K562 (cell line): ENCODE measurements around the gene COA7. TPM values are rescaled to one million over a fixed set of nuclear protein-coding genes. Genes with fewer than 3 reads are reported as not detected.
"Not testable (repeated sequence)": the region's sequence is repeated elsewhere in the genome, so short reads cannot be mapped to it uniquely, and the experiment has no call there.

ENCODE experiments used
- ATF1 ChIP-seq, 2 experiments: fragments of 450-650 bp in 1 of 2; IDR thresholded peaks; 2 replicates each; pipeline ENCODE4 v1.6.1; 2016; ENCODE audit warnings: missing compliant biosample characterization in 1 of 2, missing genetic modification characterization in 1 of 2
- CREM ChIP-seq: IDR thresholded peaks from 2 replicates; pipeline ENCODE4 v1.6.1; 2014; ENCODE audit warnings: antibody characterized with exemption, low read depth
- NBN ChIP-seq: fragments of 450-650 bp; IDR thresholded peaks from 2 replicates; pipeline ENCODE4 v1.6.1; 2016; ENCODE audit warnings: low read depth, mild to moderate bottlenecking
- NFE2 ChIP-seq: IDR thresholded peaks from 2 replicates; pipeline ENCODE4 v1.6.1; 2014; ENCODE audit warnings: antibody characterized with exemption, low read depth
- RAD21 ChIP-seq, 2 experiments: fragments of 250-450 bp in 1 of 2; fragments of 450-650 bp in 1 of 2; sonication (Bioruptor Pico) in 1 of 2; formaldehyde crosslinking in 1 of 2; IDR thresholded peaks in 1 of 2; conservative IDR thresholded peaks in 1 of 2; 2 replicates each; pipeline versions ENCODE4 v1.4.0 to v1.8.0; 2020 to 2022; ENCODE audit warnings: mild to moderate bottlenecking in 2 of 2, moderate library complexity in 1 of 2
- RB1 ChIP-seq: fragments of 450-650 bp; IDR thresholded peaks from 2 replicates; pipeline ENCODE4 v1.6.1; 2017; ENCODE audit warnings: low read depth, mild to moderate bottlenecking
- REST ChIP-seq, 2 experiments: fragments of 450-650 bp; formaldehyde crosslinking in 1 of 2; IDR thresholded peaks; 2 replicates each; pipeline versions ENCODE4 v1.4.0 to v1.6.1; 2014 to 2020; ENCODE audit warnings: mild to moderate bottlenecking in 2 of 2, borderline replicate concordance in 1 of 2, low read depth in 1 of 2
- SOX6 ChIP-seq: fragments of 450-650 bp; IDR thresholded peaks from 2 replicates; pipeline ENCODE4 v1.6.1; 2014; ENCODE audit warnings: mild to moderate bottlenecking
- TEAD4 ChIP-seq, 2 experiments: sonication (generic) in 1 of 2; formaldehyde crosslinking in 1 of 2; IDR thresholded peaks; 2 replicates each; pipeline versions ENCODE4 v1.6.1 to v1.8.0; 2012 to 2022; ENCODE audit warnings: borderline replicate concordance in 1 of 2, inconsistent platforms in 1 of 2, low read length in 1 of 2, mild to moderate bottlenecking in 1 of 2, missing genetic modification reagents in 1 of 2
- TRIM28 ChIP-seq: fragments of 450-650 bp; IDR thresholded peaks from 2 replicates; pipeline ENCODE4 v1.6.1; 2017
- ZFP36 ChIP-seq: fragments of 150-350 bp; IDR thresholded peaks from 2 replicates; pipeline ENCODE4 v1.6.1; 2018; ENCODE audit warnings: low read length, low read depth; ENCODE audit not compliant: partially characterized antibody
- polyA plus RNA-seq, 8 experiments: library from polyadenylated mRNA; depleted of rRNA in 4 of 8; stranded (reverse) in 5 of 8; unstranded in 3 of 8; fragments of >200 nt; fragmentation: Nextera tagmentation in 2 of 8; fragmentation: Illumina TruSeq in 1 of 8; extraction: Ambion mirVana in 2 of 8; extraction: Trizol in 1 of 8; gene quantifications; 2 replicates each; pipeline versions ENCODE4 v1.2.1 to v1.2.3, GENCODE V29; 2011 to 2014; ENCODE audit warnings: inconsistent platforms in 1 of 8, missing spikeins in 1 of 8
- total RNA-seq, 7 experiments: library from RNA; depleted of rRNA in 6 of 7; stranded (reverse); fragments of >200 nt in 6 of 7; fragmentation: Illumina TruSeq in 2 of 7; extraction: Trizol in 2 of 7; gene quantifications; 2 replicates each; pipeline versions ENCODE4 v1.2.1 to v1.2.3, GENCODE V29; 2011 to 2021; ENCODE audit warnings: low replicate concordance in 1 of 7
- TF ChIP-seq, protein P1 (sequence below), 2 experiments: IDR thresholded peaks in 1 of 2; conservative IDR thresholded peaks in 1 of 2; 2 replicates each; pipeline ENCODE4 v1.6.1; 2016; ENCODE audit warnings: low read depth in 2 of 2, mild to moderate bottlenecking in 1 of 2, missing compliant biosample characterization in 1 of 2, missing genetic modification characterization in 1 of 2, moderate library complexity in 1 of 2
- TF ChIP-seq, protein P2 (sequence below), 3 experiments: IDR thresholded peaks in 2 of 3; conservative IDR thresholded peaks in 1 of 3; 2 replicates each; pipeline ENCODE4 v1.5.1; 2011 to 2012; ENCODE audit warnings: low read length in 3 of 3, mild to moderate bottlenecking in 3 of 3, control low read depth in 2 of 3, improper control_type of control experiment in 1 of 3, inconsistent platforms in 1 of 3, low read depth in 1 of 3, mixed read lengths in 1 of 3, moderate library complexity in 1 of 3; ENCODE audit not compliant: insufficient read depth in 2 of 3

The COA7 gene
- total and polyA plus RNA-seq, 9 of the 15 experiments (the other 6 are each of a cell fraction or from before 2014, with no cell fraction given) = 19.4 to 82.8 (median 51.0) TPM

GRCh38 chr1:52686261-52686751 lies 11.8 kb downstream of the COA7 start (continued):
- peak; percentile 89 for TF ChIP-seq REST (IDR thresholded peaks at IDR 0.05; ENCODE audit: borderline replicate concordance)
- TF ChIP-seq REST (CRISPR knock-in tag; IDR thresholded peaks at IDR 0.05; ENCODE audit: low read depth); ATF1 (CRISPR knock-in tag; IDR thresholded peaks at IDR 0.05); TEAD4 (CRISPR knock-in tag; IDR thresholded peaks at IDR 0.05; ENCODE audit: borderline replicate concordance): not testable (repeated sequence)
- 0 out of 2 replicates have a peak, but pooled peaks have one; percentile 19 for TF ChIP-seq RB1
- TF ChIP-seq, protein P1, sequence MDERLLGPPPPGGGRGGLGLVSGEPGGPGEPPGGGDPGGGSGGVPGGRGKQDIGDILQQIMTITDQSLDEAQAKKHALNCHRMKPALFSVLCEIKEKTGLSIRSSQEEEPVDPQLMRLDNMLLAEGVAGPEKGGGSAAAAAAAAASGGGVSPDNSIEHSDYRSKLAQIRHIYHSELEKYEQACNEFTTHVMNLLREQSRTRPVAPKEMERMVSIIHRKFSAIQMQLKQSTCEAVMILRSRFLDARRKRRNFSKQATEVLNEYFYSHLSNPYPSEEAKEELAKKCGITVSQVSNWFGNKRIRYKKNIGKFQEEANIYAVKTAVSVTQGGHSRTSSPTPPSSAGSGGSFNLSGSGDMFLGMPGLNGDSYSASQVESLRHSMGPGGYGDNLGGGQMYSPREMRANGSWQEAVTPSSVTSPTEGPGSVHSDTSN (CRISPR knock-in tag; IDR thresholded peaks at IDR 0.05; ENCODE audit: low read depth) = not testable (repeated sequence)
- TF ChIP-seq, protein P1 (tag; conservative IDR thresholded peaks at IDR 0.05; ENCODE audit: low read depth) = 0 out of 2 replicates have a peak, but pooled peaks have one; percentile 28
- TF ChIP-seq NBN = peak; percentile 54; the same call in 1 of the 2 replicates
- peak; percentile 28; the same call in 1 of the 2 replicates for TF ChIP-seq CREM
- 0 out of 2 replicates have a peak, but pooled peaks have one; percentile 3 for TF ChIP-seq NFE2
- TF ChIP-seq ATF1 (tag; IDR thresholded peaks at IDR 0.05) = 0 out of 2 replicates have a peak, but pooled peaks have one; percentile 31
- TF ChIP-seq ZFP36 = peak; percentile 31
- peak; percentile 88 to 90 for TF ChIP-seq RAD21 (CRISPR knock-in tag; conservative IDR thresholded peaks at IDR 0.05 in 1 of 2, IDR thresholded peaks at IDR 0.05 in 1 of 2)
- peak; percentile 31; the same call in 1 of the 2 replicates for TF ChIP-seq TRIM28
- TF ChIP-seq, protein P2, sequence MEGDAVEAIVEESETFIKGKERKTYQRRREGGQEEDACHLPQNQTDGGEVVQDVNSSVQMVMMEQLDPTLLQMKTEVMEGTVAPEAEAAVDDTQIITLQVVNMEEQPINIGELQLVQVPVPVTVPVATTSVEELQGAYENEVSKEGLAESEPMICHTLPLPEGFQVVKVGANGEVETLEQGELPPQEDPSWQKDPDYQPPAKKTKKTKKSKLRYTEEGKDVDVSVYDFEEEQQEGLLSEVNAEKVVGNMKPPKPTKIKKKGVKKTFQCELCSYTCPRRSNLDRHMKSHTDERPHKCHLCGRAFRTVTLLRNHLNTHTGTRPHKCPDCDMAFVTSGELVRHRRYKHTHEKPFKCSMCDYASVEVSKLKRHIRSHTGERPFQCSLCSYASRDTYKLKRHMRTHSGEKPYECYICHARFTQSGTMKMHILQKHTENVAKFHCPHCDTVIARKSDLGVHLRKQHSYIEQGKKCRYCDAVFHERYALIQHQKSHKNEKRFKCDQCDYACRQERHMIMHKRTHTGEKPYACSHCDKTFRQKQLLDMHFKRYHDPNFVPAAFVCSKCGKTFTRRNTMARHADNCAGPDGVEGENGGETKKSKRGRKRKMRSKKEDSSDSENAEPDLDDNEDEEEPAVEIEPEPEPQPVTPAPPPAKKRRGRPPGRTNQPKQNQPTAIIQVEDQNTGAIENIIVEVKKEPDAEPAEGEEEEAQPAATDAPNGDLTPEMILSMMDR (IDR thresholded peaks at IDR 0.05 in 2 of 3, conservative IDR thresholded peaks at IDR 0.05 in 1 of 3; ENCODE audit: insufficient read depth in 2 of 3, low read depth in 1 of 3, low read length in 3 of 3) = peak; percentile 81 to 90 (median 87)
- TF ChIP-seq TEAD4 (IDR thresholded peaks at IDR 0.05; ENCODE audit: low read length) = 0 out of 2 replicates have a peak, but pooled peaks have one; percentile 15
- peak; percentile 79 for TF ChIP-seq SOX6
